HepG2 (cell line): Measurements from ENCODE around the gene PDCD10. TPM values are rescaled to one million over a fixed set of nuclear protein-coding genes. Genes with fewer than 3 reads are reported as not detected.

Experiments used
- ATAC-seq: fragments of 200-7000 bp; cut with Tn5 transposase; 3 replicates; pipeline ENCODE4 v1.9.1; 2020; ENCODE audit warnings: mild to moderate bottlenecking, moderate library complexity
- BruUV-seq: library from RNA; stranded (reverse); fragments of 400-500 nt; replicated peaks from 2 replicates; lab custom pipeline; 2021; lab: Mats Ljungman, UMichigan
- CTCF ChIA-PET: fragments of 300-600 bp; formaldehyde crosslinking; extraction: SDS; loops from one replicate; lab custom pipeline; 2021; ENCODE audit warnings: low total read pairs, inconsistent platforms, low intra/inter-chr PET ratio; lab: Yijun Ruan, JAX
- POLR2A ChIA-PET: fragments of 350-600 bp; sonication (Branson Sonifier 250); formaldehyde crosslinking; loops from one replicate; lab custom pipeline; 2020; ENCODE audit warnings: antibody characterized with exemption, inconsistent platforms; lab: Yijun Ruan, JAX
- DNase-seq: peaks from one replicate; pipeline ENCODE4 v3.0.0-alpha.2; 2015; ENCODE audit warnings: low spot score
- FAIRE-seq: peaks from 3 replicates; lab custom pipeline; 2011; peaks lifted over from hg19 to GRCh38; lab: Jason Lieb, UNC
- H2AFZ ChIP-seq: one replicate; pipeline ENCODE4 v1.6.1; 2011; ENCODE audit warnings: low read length, inconsistent platforms
- H3K27ac ChIP-seq: fragments of 300-600 bp; 3 replicates; pipeline ENCODE4 v1.8.0; 2011; ENCODE audit warnings: mixed run types, mild to moderate bottlenecking, mixed read lengths, low read length, inconsistent platforms; ENCODE audit not compliant: insufficient read depth; ENCODE audit errors: extremely low read length
- H3K27me3 ChIP-seq, 2 experiments: fragments of 200-600 bp in 1 of 2; 2 replicates in 1 of 2; 3 replicates in 1 of 2; pipeline versions ENCODE4 v1.6.0 to v1.8.0; 2011; ENCODE audit warnings: low read length in 2 of 2, mild to moderate bottlenecking in 2 of 2, moderate library complexity in 2 of 2, inconsistent platforms in 1 of 2; ENCODE audit not compliant: insufficient read depth in 2 of 2, control insufficient read depth in 1 of 2
- H3K36me3 ChIP-seq, 2 experiments: fragments of 200-600 bp in 1 of 2; replicated peaks in 1 of 2; 2 replicates in 1 of 2; 3 replicates in 1 of 2; pipeline versions ENCODE4 v1.5.1 to v1.8.0; 2011; ENCODE audit warnings: low read length in 2 of 2, inconsistent platforms in 1 of 2; ENCODE audit not compliant: insufficient read depth in 2 of 2, control insufficient read depth in 1 of 2
- H3K4me1 ChIP-seq: 2 replicates; pipeline ENCODE4 v1.5.1; 2012; ENCODE audit warnings: low read length, inconsistent platforms; ENCODE audit not compliant: insufficient read depth
- H3K4me2 ChIP-seq: 2 replicates; pipeline ENCODE4 v1.6.0; 2011; ENCODE audit warnings: low read depth, low read length, inconsistent platforms
- H3K4me3 ChIP-seq, 3 experiments: fragments of 200-600 bp in 1 of 3; sonication (generic), shearing (Covaris generic) in 1 of 3; replicated peaks in 1 of 3; 2 replicates each; pipeline ENCODE4 v1.5.1; 2011 to 2016; ENCODE audit warnings: low read length in 3 of 3, inconsistent platforms in 2 of 3, low read depth in 2 of 3, mild to moderate bottlenecking in 2 of 3, control low read depth in 1 of 3, mixed read lengths in 1 of 3; ENCODE audit not compliant: insufficient read depth in 1 of 3
- H3K79me2 ChIP-seq: one replicate; pipeline ENCODE4 v1.6.1; 2011; ENCODE audit warnings: low read length, inconsistent platforms; ENCODE audit not compliant: insufficient read depth
- H3K9ac ChIP-seq: 2 replicates; pipeline ENCODE4 v1.6.0; 2011; ENCODE audit warnings: mild to moderate bottlenecking, low read depth, low read length, inconsistent platforms; ENCODE audit not compliant: insufficient read depth
- H3K9me3 ChIP-seq: 2 replicates; pipeline ENCODE4 v1.5.1; 2012; ENCODE audit warnings: mild to moderate bottlenecking, low read length
- H4K20me1 ChIP-seq: 2 replicates; pipeline ENCODE4 v1.6.0; 2011; ENCODE audit warnings: inconsistent platforms, mild to moderate bottlenecking, low read length, moderate library complexity; ENCODE audit not compliant: insufficient read depth
- CHCHD3 ChIP-seq: sonication (generic); formaldehyde crosslinking; IDR thresholded peaks from 2 replicates; pipeline ENCODE4 v1.8.0; 2022; ENCODE audit warnings: mild to moderate bottlenecking, missing genetic modification reagents, moderate library complexity
- GABPA ChIP-seq, 2 experiments: IDR thresholded peaks; 2 replicates each; pipeline ENCODE4 v1.6.1; 2011 to 2016; ENCODE audit warnings: low read depth in 2 of 2, low read length in 1 of 2, missing biosample characterization in 1 of 2, missing genetic modification characterization in 1 of 2
- IKZF5 ChIP-seq: IDR thresholded peaks from 2 replicates; pipeline ENCODE4 v1.6.1; 2018; ENCODE audit warnings: missing genetic modification reagents, mild to moderate bottlenecking, missing compliant biosample characterization
- IRX3 ChIP-seq: sonication (generic); formaldehyde crosslinking; IDR thresholded peaks from 2 replicates; pipeline ENCODE4 v1.8.1; 2023; ENCODE audit warnings: mild to moderate bottlenecking, low read depth, missing genetic modification reagents, borderline replicate concordance
- PRDM10 ChIP-seq: sonication (generic); formaldehyde crosslinking; IDR thresholded peaks from 2 replicates; pipeline ENCODE4 v1.4.0; 2020; ENCODE audit warnings: low read depth, missing genetic modification reagents
- SMARCE1 ChIP-seq: fragments of 450-650 bp; IDR thresholded peaks from 2 replicates; pipeline ENCODE4 v1.6.1; 2017; ENCODE audit warnings: borderline replicate concordance
- ZNF3 ChIP-seq: IDR thresholded peaks from 2 replicates; pipeline ENCODE4 v1.7.0; 2017; ENCODE audit warnings: inconsistent platforms
- ZNF597 ChIP-seq: sonication (generic); formaldehyde crosslinking; IDR thresholded peaks from 2 replicates; pipeline ENCODE4 v1.5.0; 2020; ENCODE audit warnings: missing genetic modification reagents
- ZNF737 ChIP-seq: sonication (generic); formaldehyde crosslinking; IDR thresholded peaks from 2 replicates; pipeline ENCODE4 v1.5.0; 2020; ENCODE audit warnings: missing genetic modification reagents, mild to moderate bottlenecking, borderline replicate concordance
- ZNF83 ChIP-seq: sonication (generic); formaldehyde crosslinking; IDR thresholded peaks from 2 replicates; pipeline ENCODE4 v1.4.0; 2020; ENCODE audit warnings: missing genetic modification reagents, mild to moderate bottlenecking, borderline replicate concordance
- WGBS: methylation state at CpG from one replicate; pipeline ENCODE4 v1.1.6; 2017; ENCODE audit warnings: low lambda C conversion rate; 5-methylcytosine and 5-hydroxymethylcytosine counted together
- in situ Hi-C: cut with HindIII; loops from 2 replicates; pipeline ENCODE4 v1.10.0; 2017; ENCODE audit warnings: low pct_unique_long_range_greater_than_20kb; ENCODE audit not compliant: extremely low pct_ligation_motif_present
- intact Hi-C: fragments of 100-400 bp; cut with micrococcal nuclease; formaldehyde crosslinking; loops from one replicate; pipeline ENCODE4 v1.10.0; 2022; ENCODE audit not compliant: unreplicated experiment
- polyA plus RNA-seq, 8 experiments: library from polyadenylated mRNA; depleted of rRNA in 3 of 8; stranded (reverse) in 7 of 8; unstranded in 1 of 8; fragments of >200 nt; fragmentation: Illumina TruSeq in 4 of 8; extraction: Trizol in 4 of 8; gene quantifications; 2 replicates each; pipeline versions ENCODE4 v1.2.1 to v1.2.3, GENCODE V29; 2011 to 2016; ENCODE audit warnings: low read depth in 4 of 8, missing spikeins in 1 of 8, mixed read lengths in 1 of 8; ENCODE audit not compliant: insufficient read depth in 1 of 8
- total RNA-seq, 5 experiments: library from RNA; depleted of rRNA; stranded (reverse); fragments of >200 nt; fragmentation: Illumina TruSeq; extraction: Trizol; gene quantifications; 2 replicates each; pipeline ENCODE4 v1.2.3, GENCODE V29; 2016; ENCODE audit warnings: low read depth in 1 of 5

PDCD10 gene
- total and polyA plus RNA-seq, 2 of the 13 experiments (the other 11 are each of a cell fraction or from before 2014, with no cell fraction given), result 48.5 to 53.9 TPM

GRCh38 chr3:167662919-167663400 lies 71.7 kb downstream of the PDCD10 start (continued):
- no peak for TF ChIP-seq ZNF597 (CRISPR knock-in tag)
- TF ChIP-seq GABPA (IDR thresholded peaks at IDR 0.05; ENCODE audit: low read depth, low read length), result no peak
- no peak for TF ChIP-seq GABPA (CRISPR knock-in tag; IDR thresholded peaks at IDR 0.05; ENCODE audit: low read depth)
- TF ChIP-seq IRX3, result no peak
- TF ChIP-seq CHCHD3 (CRISPR knock-in tag), result no peak
- no peak for TF ChIP-seq ZNF737 (CRISPR knock-in tag)

GRCh38 chr3:167657684-167658225 lies 76.9 kb downstream of the PDCD10 start:
- no peaks in the 10 kb centered on the region for H3K79me2 ChIP-seq
- no peak overlapping the region for H3K9ac ChIP-seq
- H3K36me3 ChIP-seq, result no peaks in the 10 kb centered on the region
- CTCF ChIA-PET, result no interaction called here
- H3K4me1 ChIP-seq, result no peaks in the 10 kb centered on the region
- H3K27ac ChIP-seq, result no peak overlapping the region
- H4K20me1 ChIP-seq, result no peaks in the 10 kb centered on the region
- no peak for FAIRE-seq
- intact Hi-C loops, result no loop called here
- no peak overlapping the region for H3K4me2 ChIP-seq
- no peak for ATAC-seq
- in situ Hi-C loops, result no loop called here
- no peak for DNase-seq
- H3K27me3 ChIP-seq, result no peaks in the 10 kb centered on the region
- WGBS, result 18% methylated on average over 3 of the region's 3 CpGs
- no peaks in the 10 kb centered on the region for H3K9me3 ChIP-seq
- H2AFZ ChIP-seq, result no peak overlapping the region
- POLR2A ChIA-PET, result no interaction called here
- no TSS peak for BruUV-seq
- no peak overlapping the region for H3K4me3 ChIP-seq
- no peak for TF ChIP-seq IKZF5 (CRISPR knock-in tag)
- no peak for TF ChIP-seq PRDM10 (CRISPR knock-in tag)
- no peak for TF ChIP-seq ZNF3
- no peak for TF ChIP-seq SMARCE1
- TF ChIP-seq ZNF83 (CRISPR knock-in tag), result no peak
